ENCODE data around the gene RAB11B. TPM values are rescaled to one million over a fixed set of nuclear protein-coding genes. Genes with fewer than 3 reads are reported as not detected.
A peak's percentile ranks its signal among the peaks of the same experiment; 100 is the strongest.

RAB11B gene
- total RNA-seq, 1 experiment from 2014 or later = 67.2 TPM

DNA sequence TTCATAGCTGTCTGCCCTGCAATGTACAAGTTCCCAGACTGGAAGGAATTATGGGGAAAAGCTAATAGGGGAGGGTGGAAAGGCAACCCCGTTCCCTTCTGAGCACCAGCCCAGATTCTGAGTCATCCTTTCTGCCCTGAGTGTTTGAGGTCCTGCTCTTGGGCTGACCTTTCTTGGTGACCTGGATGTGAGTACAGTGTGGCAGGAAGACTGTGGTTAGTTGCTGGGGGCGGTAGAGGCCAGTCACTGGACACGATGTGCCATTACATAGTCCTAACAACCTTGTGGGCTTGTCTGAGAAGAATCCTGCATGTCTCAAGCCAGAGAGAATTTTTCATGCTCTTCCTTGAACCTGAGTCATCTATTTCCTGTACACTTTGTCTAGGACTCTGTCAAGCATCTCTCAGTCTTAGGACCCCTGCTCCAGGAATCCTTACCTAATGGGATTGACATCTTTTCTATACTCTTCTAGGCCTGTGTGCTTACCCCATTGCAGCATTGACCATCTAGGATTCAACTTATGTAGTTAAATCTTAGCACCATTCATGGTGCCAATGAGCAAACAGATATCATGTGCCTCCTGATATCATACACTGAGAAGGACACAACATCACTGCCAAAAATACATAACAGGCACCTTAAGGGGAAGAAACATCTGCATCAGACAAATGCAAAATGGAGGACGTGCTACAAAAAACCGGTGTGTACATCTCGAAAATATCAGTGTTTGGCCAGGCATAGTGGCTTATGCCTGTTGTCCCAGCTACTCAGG, 34.3 kb upstream of the RAB11B start:
- intact Hi-C loops (cut with micrococcal nuclease) = loop anchor here (1.0 to 10.0 kb wide), 3 partner anchors 40 to 223 kb away; no protein-coding TSS in a partner anchor
- peaks cover 5% of the 10 kb centered on the region for H3K36me3 Mint-ChIP-seq (ENCODE audit: insufficient read depth, unreplicated experiment)
- H3K27ac Mint-ChIP-seq (ENCODE audit: low read depth, unreplicated experiment) = peak overlapping the region; percentile 21
- peak; percentile 99 for DNase-seq (ENCODE audit: unreplicated experiment)
- H3K9me3 Mint-ChIP-seq (ENCODE audit: unreplicated experiment) = no peaks in the 10 kb centered on the region
- no TSS peak for BruUV-seq (replicated peaks)
- no peaks in the 10 kb centered on the region for H3K27me3 Mint-ChIP-seq (ENCODE audit: insufficient read depth, unreplicated experiment)
- ChIA-PET POLR2A (interaction anchor here (1.1 to 2.5 kb wide), 5 partner anchors 9 to 58 kb away, joined by 4 to 13 read pairs (median 6); partner anchors contain the start of genes ANGPTL4 and RAB11B), CTCF (interaction anchor here (0.5 to 6.0 kb wide), 20 partner anchors 9 to 415 kb away, joined by 3 to 72 read pairs (median 12); partner anchors contain the start of genes ANGPTL4, KANK3, MYO1F and RAB11B)
- H3K4me3 Mint-ChIP-seq (ENCODE audit: unreplicated experiment) = no peak overlapping the region
- H3K4me1 Mint-ChIP-seq (ENCODE audit: insufficient read depth, unreplicated experiment) = peaks cover 20% of the 10 kb centered on the region
- TF ChIP-seq, protein P1, sequence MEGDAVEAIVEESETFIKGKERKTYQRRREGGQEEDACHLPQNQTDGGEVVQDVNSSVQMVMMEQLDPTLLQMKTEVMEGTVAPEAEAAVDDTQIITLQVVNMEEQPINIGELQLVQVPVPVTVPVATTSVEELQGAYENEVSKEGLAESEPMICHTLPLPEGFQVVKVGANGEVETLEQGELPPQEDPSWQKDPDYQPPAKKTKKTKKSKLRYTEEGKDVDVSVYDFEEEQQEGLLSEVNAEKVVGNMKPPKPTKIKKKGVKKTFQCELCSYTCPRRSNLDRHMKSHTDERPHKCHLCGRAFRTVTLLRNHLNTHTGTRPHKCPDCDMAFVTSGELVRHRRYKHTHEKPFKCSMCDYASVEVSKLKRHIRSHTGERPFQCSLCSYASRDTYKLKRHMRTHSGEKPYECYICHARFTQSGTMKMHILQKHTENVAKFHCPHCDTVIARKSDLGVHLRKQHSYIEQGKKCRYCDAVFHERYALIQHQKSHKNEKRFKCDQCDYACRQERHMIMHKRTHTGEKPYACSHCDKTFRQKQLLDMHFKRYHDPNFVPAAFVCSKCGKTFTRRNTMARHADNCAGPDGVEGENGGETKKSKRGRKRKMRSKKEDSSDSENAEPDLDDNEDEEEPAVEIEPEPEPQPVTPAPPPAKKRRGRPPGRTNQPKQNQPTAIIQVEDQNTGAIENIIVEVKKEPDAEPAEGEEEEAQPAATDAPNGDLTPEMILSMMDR (IDR thresholded peaks at IDR 0.05; ENCODE audit: unreplicated experiment) = no peak

- no peak overlapping the region for H3K27ac Mint-ChIP-seq (ENCODE audit: low read depth, unreplicated experiment)
- TF ChIP-seq, protein P1 (IDR thresholded peaks at IDR 0.05; ENCODE audit: unreplicated experiment) = no peak
- no peaks in the 10 kb centered on the region for H3K27me3 Mint-ChIP-seq (ENCODE audit: insufficient read depth, unreplicated experiment)
- intact Hi-C loops (cut with micrococcal nuclease) = loop anchor here (10.0 kb wide), 1 partner anchor 98 kb away; no protein-coding TSS in a partner anchor
- H3K9me3 Mint-ChIP-seq (ENCODE audit: unreplicated experiment) = no peaks in the 10 kb centered on the region
- BruUV-seq (replicated peaks) = no TSS peak
- H3K4me1 Mint-ChIP-seq (ENCODE audit: insufficient read depth, unreplicated experiment) = peaks cover 25% of the 10 kb centered on the region
- no peak overlapping the region for H3K4me3 Mint-ChIP-seq (ENCODE audit: unreplicated experiment)
- ChIA-PET CTCF (interaction anchor here (0.6 to 6.0 kb wide), 5 partner anchors 11 to 221 kb away, joined by 3 to 72 read pairs (median 3); partner anchors contain the start of gene RAB11B), POLR2A (interaction anchor here (1.0 kb wide), 1 partner anchor 21 kb away, joined by 8 read pairs; no protein-coding TSS in a partner anchor)
- DNase-seq (ENCODE audit: unreplicated experiment) = no peak
- H3K36me3 Mint-ChIP-seq (ENCODE audit: insufficient read depth, unreplicated experiment) = peaks cover 5% of the 10 kb centered on the region
Observed at GRCh38 chr19:8357007-8357521, 33.1 kb upstream of the RAB11B start.

DNA sequence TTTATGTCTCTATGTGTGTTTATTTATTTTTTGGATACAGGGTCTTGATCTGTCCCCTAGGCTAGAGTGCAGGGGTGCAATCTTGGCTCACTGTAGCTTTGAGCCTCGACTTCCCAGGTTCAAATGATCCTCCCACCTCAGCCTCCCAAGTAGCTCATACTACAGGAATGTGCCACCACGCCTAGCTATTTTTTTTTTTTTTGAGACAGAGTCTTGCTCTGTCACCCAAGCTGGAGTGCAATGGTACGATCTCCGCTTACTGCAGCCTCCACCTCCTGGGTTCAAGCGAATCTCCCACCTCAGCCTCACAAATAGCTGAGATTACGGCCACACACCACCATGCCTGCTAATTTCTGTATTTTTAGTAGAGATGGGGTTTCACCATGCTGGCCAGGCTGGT, 31.2 kb upstream of the RAB11B start:
- H3K9me3 Mint-ChIP-seq (ENCODE audit: unreplicated experiment) = no peaks in the 10 kb centered on the region
- DNase-seq (ENCODE audit: unreplicated experiment) = no peak
- ChIA-PET POLR2A (interaction anchor here (0.6 kb wide), 1 partner anchor 691 kb away, joined by 3 read pairs; no protein-coding TSS in a partner anchor), CTCF (interaction anchor here (0.6 to 1.8 kb wide), 4 partner anchors 43 to 474 kb away, joined by 3 to 7 read pairs (median 4); no protein-coding TSS in a partner anchor)
- TF ChIP-seq, protein P1 (IDR thresholded peaks at IDR 0.05; ENCODE audit: unreplicated experiment) = no peak
- H3K27me3 Mint-ChIP-seq (ENCODE audit: insufficient read depth, unreplicated experiment) = no peaks in the 10 kb centered on the region
- H3K27ac Mint-ChIP-seq (ENCODE audit: low read depth, unreplicated experiment) = no peak overlapping the region
- H3K4me1 Mint-ChIP-seq (ENCODE audit: insufficient read depth, unreplicated experiment) = peaks cover 31% of the 10 kb centered on the region
- no peak overlapping the region for H3K4me3 Mint-ChIP-seq (ENCODE audit: unreplicated experiment)
- no TSS peak for BruUV-seq (replicated peaks)
- peaks cover 5% of the 10 kb centered on the region for H3K36me3 Mint-ChIP-seq (ENCODE audit: insufficient read depth, unreplicated experiment)
- intact Hi-C loops (cut with micrococcal nuclease) = loop anchor here (10.0 kb wide), 1 partner anchor 96 kb away; no protein-coding TSS in a partner anchor

DNA sequence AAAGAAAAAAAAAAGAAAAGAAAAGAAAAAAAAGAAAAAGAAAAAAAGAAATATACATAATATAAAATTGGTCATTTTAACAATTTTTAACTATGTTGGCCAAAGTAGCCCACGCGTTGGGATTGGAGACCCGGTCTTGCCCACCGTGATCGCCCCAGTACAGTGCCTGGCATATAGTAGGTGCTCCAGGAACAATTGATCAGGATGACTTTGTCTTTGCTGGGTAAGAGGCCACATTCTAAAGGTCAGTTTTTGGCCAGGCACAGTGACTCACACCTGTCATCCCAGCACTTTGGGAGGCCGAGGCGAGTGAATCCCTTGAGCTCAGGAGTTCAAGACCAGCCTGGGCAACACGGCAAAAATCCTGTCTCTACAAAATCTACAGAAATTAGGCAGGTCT, 30.0 kb upstream of the RAB11B start:
- Mint-ChIP-seq H3K27me3 (ENCODE audit: insufficient read depth, unreplicated experiment) (no peaks in the 10 kb centered on the region), H3K4me1 (ENCODE audit: insufficient read depth, unreplicated experiment) (peaks cover 28% of the 10 kb centered on the region), H3K4me3 (ENCODE audit: unreplicated experiment) (no peak overlapping the region), H3K9me3 (ENCODE audit: unreplicated experiment) (no peaks in the 10 kb centered on the region), H3K36me3 (ENCODE audit: insufficient read depth, unreplicated experiment) (peaks cover 5% of the 10 kb centered on the region), H3K27ac (ENCODE audit: low read depth, unreplicated experiment) (peak overlapping the region; percentile 23)
- no TSS peak for BruUV-seq (replicated peaks)
- CTCF ChIA-PET = interaction anchor here (0.6 to 1.8 kb wide), 4 partner anchors 33 to 145 kb away, joined by 3 to 7 read pairs (median 4); no protein-coding TSS in a partner anchor
- POLR2A ChIA-PET = interaction anchor here (0.6 kb wide), 1 partner anchor 28 kb away, joined by 3 read pairs; no protein-coding TSS in a partner anchor
- TF ChIP-seq, protein P1 (IDR thresholded peaks at IDR 0.05; ENCODE audit: unreplicated experiment) = no peak
- intact Hi-C loops (cut with micrococcal nuclease) = no loop called here
- DNase-seq (ENCODE audit: unreplicated experiment) = no peak

Measured in MCF 10A (cell line).